ENCODE data around the gene PSMC5. TPM values are rescaled to one million over a fixed set of nuclear protein-coding genes. Genes with fewer than 3 reads are reported as not detected.
A peak's percentile ranks its signal among the peaks of the same experiment; 100 is the strongest.

Gene PSMC5
- total and polyA plus RNA-seq, 9 of the 15 experiments (the other 6 are each of a cell fraction or from before 2014, with no cell fraction given), result 89.2 to 393 (median 161) TPM

DNA sequence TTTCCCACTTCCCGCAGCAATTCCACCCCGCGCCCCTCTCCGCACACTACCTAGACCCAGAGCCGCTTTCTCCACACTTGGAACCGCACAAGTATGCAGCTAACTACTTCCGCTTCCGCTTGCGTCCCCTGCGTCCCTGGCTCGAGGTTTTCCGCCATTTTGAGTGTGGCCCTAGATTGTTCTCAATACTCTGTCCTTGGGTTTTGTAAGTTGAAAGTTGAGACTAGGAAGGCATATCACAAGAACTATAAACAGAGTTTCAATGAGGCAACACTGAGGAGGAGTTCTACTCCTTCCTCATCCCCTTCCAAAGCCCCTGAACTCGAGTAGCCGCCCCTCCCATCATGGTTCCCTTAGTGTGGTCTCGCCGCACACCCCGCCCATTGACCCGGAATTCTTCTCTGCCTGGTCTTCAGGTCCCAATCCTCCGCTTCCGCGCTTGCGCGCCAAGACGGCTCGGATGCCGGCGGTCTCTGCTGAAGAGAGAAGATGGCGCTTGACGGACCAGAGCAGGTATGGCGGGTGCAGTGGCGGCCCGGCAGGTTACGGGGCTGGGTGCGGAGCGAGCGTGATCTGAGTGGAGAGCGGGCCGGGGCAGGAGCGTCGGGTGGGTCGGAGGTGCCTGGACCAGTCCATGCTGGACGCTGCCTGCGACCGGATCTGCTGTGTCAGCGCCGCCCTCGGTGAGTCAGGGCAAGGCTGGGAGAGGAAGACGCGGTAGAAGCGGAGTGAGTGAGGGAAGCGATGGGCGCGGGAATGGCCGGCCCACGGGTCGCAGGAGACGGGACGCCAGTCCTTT is at the start of gene PSMC5, which contains the start of gene FTSJ3 (continued):
- TF ChIP-seq ZBTB12 (CRISPR knock-in tag; IDR thresholded peaks at IDR 0.05) (no peak), NCOA2 (IDR thresholded peaks at IDR 0.05; ENCODE audit: partially characterized antibody in 2 of 2) (no peak), PKNOX1 (IDR thresholded peaks at IDR 0.05) (peak; percentile 73), PHB (CRISPR knock-in tag; IDR thresholded peaks at IDR 0.05) (no peak), BMI1 (IDR thresholded peaks at IDR 0.05; ENCODE audit: low read length) (no peak), RCOR1 (IDR thresholded peaks at IDR 0.05; ENCODE audit: borderline replicate concordance in 1 of 2, low read depth in 2 of 2, low read length in 2 of 2) (peak in 1 of 2 experiments; percentile 68; a peak in 3 of 4 replicates), ZBTB17 (CRISPR knock-in tag; IDR thresholded peaks at IDR 0.05) (0 out of 2 replicates have a peak, but pooled peaks have one; percentile 44), UBTF (IDR thresholded peaks at IDR 0.05; ENCODE audit: borderline replicate concordance in 1 of 2, low read depth in 2 of 2, low read length in 2 of 2) (peak; percentile 60 to 96; a peak in 3 of 4 replicates), POLR2AphosphoS5 (IDR thresholded peaks at IDR 0.05; ENCODE audit: control insufficient read depth, insufficient read depth, low read depth, low read length) (peak; percentile 70), RFX7 (CRISPR knock-in tag; IDR thresholded peaks at IDR 0.05) (no peak), ESRRA (IDR thresholded peaks at IDR 0.05; ENCODE audit: borderline replicate concordance, low read depth) (no peak), NFIX (CRISPR knock-in tag; IDR thresholded peaks at IDR 0.05; ENCODE audit: low read depth) (no peak), ADNP (tag; IDR thresholded peaks at IDR 0.05) (no peak), SIN3B (IDR thresholded peaks at IDR 0.05; ENCODE audit: low read depth) (peak; percentile 62; the same call in 1 of the 2 replicates), TCF7L2 (IDR thresholded peaks at IDR 0.05; ENCODE audit: low read depth, low read length) (no peak), BDP1 (IDR thresholded peaks at IDR 0.05; ENCODE audit: insufficient read depth, insufficient read length) (no peak), BHLHE40 (IDR thresholded peaks at IDR 0.05; ENCODE audit: low read length) (no peak)
- TF ChIP-seq, protein P1, sequence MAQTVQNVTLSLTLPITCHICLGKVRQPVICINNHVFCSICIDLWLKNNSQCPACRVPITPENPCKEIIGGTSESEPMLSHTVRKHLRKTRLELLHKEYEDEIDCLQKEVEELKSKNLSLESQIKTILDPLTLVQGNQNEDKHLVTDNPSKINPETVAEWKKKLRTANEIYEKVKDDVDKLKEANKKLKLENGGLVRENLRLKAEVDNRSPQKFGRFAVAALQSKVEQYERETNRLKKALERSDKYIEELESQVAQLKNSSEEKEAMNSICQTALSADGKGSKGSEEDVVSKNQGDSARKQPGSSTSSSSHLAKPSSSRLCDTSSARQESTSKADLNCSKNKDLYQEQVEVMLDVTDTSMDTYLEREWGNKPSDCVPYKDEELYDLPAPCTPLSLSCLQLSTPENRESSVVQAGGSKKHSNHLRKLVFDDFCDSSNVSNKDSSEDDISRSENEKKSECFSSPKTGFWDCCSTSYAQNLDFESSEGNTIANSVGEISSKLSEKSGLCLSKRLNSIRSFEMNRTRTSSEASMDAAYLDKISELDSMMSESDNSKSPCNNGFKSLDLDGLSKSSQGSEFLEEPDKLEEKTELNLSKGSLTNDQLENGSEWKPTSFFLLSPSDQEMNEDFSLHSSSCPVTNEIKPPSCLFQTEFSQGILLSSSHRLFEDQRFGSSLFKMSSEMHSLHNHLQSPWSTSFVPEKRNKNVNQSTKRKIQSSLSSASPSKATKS (CRISPR knock-in tag; IDR thresholded peaks at IDR 0.05), result 0 out of 2 replicates have a peak, but pooled peaks have one; percentile 56

Data from K562 (cell line).